Lung (tissue), 12 donors: ENCODE results near the gene XBP1. TPM values are rescaled to one million over a fixed set of nuclear protein-coding genes. Genes with fewer than 3 reads are reported as not detected.

ENCODE experiments used
- ATAC-seq: fragments of 200-7000 bp; cut with Tn5 transposase; one replicate; pipeline ENCODE4 v1.9.1; 2020; ENCODE audit warnings: moderate number of reproducible peaks; ENCODE audit not compliant: insufficient read depth, low FRiP score
- DNase-seq, 3 donors: peaks; one replicate each; pipeline ENCODE4 v3.0.0-alpha.2; 2013 to 2017
- H3K27ac ChIP-seq, 2 donors: one replicate each; pipeline ENCODE4 v1.5.1; 2013; ENCODE audit warnings: mild to moderate bottlenecking in 2 of 2, moderate library complexity in 2 of 2, control low read depth in 1 of 2, inconsistent platforms in 1 of 2, low read depth in 1 of 2, low read length in 1 of 2
- H3K27me3 ChIP-seq, 3 donors: one replicate each; pipeline ENCODE4 v1.5.1; 2013; ENCODE audit warnings: low read length in 2 of 3; ENCODE audit not compliant: control insufficient read depth in 3 of 3, insufficient read depth in 3 of 3
- H3K36me3 ChIP-seq, 4 donors: one replicate each; pipeline ENCODE4 v1.5.1; 2013; ENCODE audit warnings: low read length in 4 of 4, mild to moderate bottlenecking in 1 of 4, moderate library complexity in 1 of 4; ENCODE audit not compliant: control insufficient read depth in 4 of 4, insufficient read depth in 4 of 4
- H3K4me1 ChIP-seq, 5 donors: one replicate each; pipeline ENCODE4 v1.5.1; 2013; ENCODE audit warnings: low read length in 5 of 5, mild to moderate bottlenecking in 2 of 5, moderate library complexity in 1 of 5; ENCODE audit not compliant: control insufficient read depth in 5 of 5, insufficient read depth in 5 of 5
- H3K4me3 ChIP-seq: one replicate; pipeline ENCODE4 v1.5.1; 2013; ENCODE audit warnings: mild to moderate bottlenecking, control low read depth, moderate library complexity
- H3K9ac ChIP-seq, 2 donors: one replicate each; pipeline ENCODE4 v1.5.1; 2013; ENCODE audit warnings: low read length in 2 of 2, control low read depth in 1 of 2; ENCODE audit not compliant: insufficient read depth in 1 of 2
- H3K9me3 ChIP-seq, 4 donors: one replicate each; pipeline ENCODE4 v1.5.1; 2013; ENCODE audit warnings: low read length in 3 of 4, mild to moderate bottlenecking in 1 of 4, moderate library complexity in 1 of 4; ENCODE audit not compliant: control insufficient read depth in 4 of 4, insufficient read depth in 3 of 4
- CTCF ChIP-seq: IDR thresholded peaks from 2 replicates; pipeline ENCODE4 v1.5.1; 2012; ENCODE audit warnings: mild to moderate bottlenecking; ENCODE audit errors: control extremely low read depth, extremely low read depth
- WGBS, 2 donors: extraction: QIAGEN DNeasy Blood & Tissue Kit; methylation state at CpG; one replicate each; pipeline ENCODE4 v1.1.7; 2013; 5-methylcytosine and 5-hydroxymethylcytosine counted together
- polyA plus RNA-seq, 2 donors: library from polyadenylated mRNA; stranded (reverse); fragments of 200-250 nt; gene quantifications; one replicate each; pipeline ENCODE4 v1.2.1, GENCODE V29; 2013
- total RNA-seq, 2 donors: library from RNA; depleted of rRNA in 1 of 2; stranded (reverse); fragments of >200 nt in 1 of 2; gene quantifications; one replicate each; pipeline ENCODE4 v1.2.1, GENCODE V29; 2014 to 2021
- donor health status: control.
- donor health status: control.
- donor health status: Bipolar disorder and iron deficiency.
- donor health status: healthy.
- donor health status: DM: yes; HTN: yes; CAD: no.

The XBP1 gene
- total and polyA plus RNA-seq, 4 donors = 144 to 341 (median 311) TPM

- WGBS, 2 donors = 95 to 98% methylated on average over 1 of the region's 1 CpG
- no peaks in the 10 kb centered on the region for H3K27me3 ChIP-seq
- peaks cover 0 to 10% (median 7%) of the 10 kb centered on the region in 5 donors for H3K4me1 ChIP-seq
- DNase-seq (no peak), ATAC-seq (no peak)
- H3K27ac ChIP-seq = no peak overlapping the region
- no peak overlapping the region for H3K9ac ChIP-seq
- no peak for TF ChIP-seq CTCF
- no peak overlapping the region for H3K4me3 ChIP-seq
- H3K36me3 ChIP-seq = peaks cover 0 to 3% (median 0%) of the 10 kb centered on the region in 4 donors
- no peaks in the 10 kb centered on the region for H3K9me3 ChIP-seq
Measured at GRCh38 chr22:28821452-28821851, 21.1 kb upstream of the XBP1 start.

GRCh38 chr22:28820885-28821284 lies 20.5 kb upstream of the XBP1 start:
- ATAC-seq (no peak), DNase-seq (no peak)
- H3K27ac ChIP-seq = no peak overlapping the region
- no peak for TF ChIP-seq CTCF
- no peak overlapping the region for H3K9ac ChIP-seq
- H3K4me3 ChIP-seq = no peak overlapping the region
- H3K4me1 ChIP-seq = peaks cover 0 to 10% (median 7%) of the 10 kb centered on the region in 5 donors
- WGBS, 2 donors = 87 to 89% methylated on average over 2 of the region's 2 CpGs
- no peaks in the 10 kb centered on the region for H3K9me3 ChIP-seq
- H3K36me3 ChIP-seq = peaks cover 0 to 3% (median 0%) of the 10 kb centered on the region in 4 donors
- H3K27me3 ChIP-seq = no peaks in the 10 kb centered on the region

GRCh38 chr22:28819253-28820096 lies 19.1 kb upstream of the XBP1 start:
- DNase-seq (peak in 1 of 3 donors; percentile 24), ATAC-seq (no peak)
- no peak for TF ChIP-seq CTCF
- Histone ChIP-seq H3K27me3 (no peaks in the 10 kb centered on the region), H3K27ac (peak overlapping the region in 1 of 2 donors; percentile 71), H3K4me3 (no peak overlapping the region), H3K9me3 (no peaks in the 10 kb centered on the region), H3K4me1 (peaks cover 0 to 10% (median 7%) of the 10 kb centered on the region in 5 donors), H3K9ac (peak overlapping the region in 1 of 2 donors; percentile 11), H3K36me3 (peaks cover 0 to 3% (median 0%) of the 10 kb centered on the region in 4 donors)
- WGBS, 2 donors = 69 to 70% methylated on average over 5 of the region's 5 CpGs
